Measurements from ENCODE around the gene HSPA5.

DNA sequence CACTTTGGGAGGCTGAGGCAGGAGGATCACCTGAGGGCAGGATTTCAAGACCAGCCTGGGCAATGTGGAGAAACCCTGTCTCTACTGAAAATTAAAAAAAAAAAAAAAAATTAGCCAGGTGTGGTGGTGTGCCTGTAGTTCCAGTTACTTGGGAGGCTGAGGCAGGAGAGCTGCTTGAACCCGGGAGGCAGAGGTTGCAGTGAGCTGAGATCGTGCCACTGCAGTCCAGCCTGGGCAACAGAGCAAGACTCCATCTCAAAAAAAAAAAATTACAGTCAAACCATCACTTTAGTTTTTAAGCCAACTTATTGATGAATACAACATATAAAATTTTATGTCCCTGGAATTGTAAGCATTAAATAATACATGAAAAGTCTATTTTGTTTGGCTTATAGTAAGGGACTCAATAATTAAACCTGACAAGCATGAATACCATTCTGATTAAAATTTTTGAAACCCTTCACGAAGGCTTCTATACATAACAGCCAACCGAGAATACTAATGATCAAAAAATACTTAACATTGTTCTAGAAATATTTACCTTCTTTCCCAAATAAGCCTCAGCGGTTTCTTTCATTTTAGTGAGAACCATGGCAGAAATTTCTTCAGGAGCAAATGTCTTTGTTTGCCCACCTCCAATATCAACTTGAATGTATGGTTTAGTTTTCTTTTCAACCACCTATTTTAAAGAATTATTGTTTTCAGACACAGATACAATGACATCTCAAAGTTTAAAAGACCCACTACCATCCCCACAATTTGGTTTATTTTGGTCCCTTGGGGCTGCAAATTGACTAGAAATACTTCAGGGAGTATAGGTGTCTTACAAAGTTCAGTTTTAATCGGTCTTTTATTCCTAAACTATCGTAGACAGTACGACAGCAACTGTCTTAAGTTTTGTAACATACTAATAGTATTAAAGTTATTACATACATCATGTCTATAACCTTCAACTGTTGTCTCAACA lies 1.2 kb downstream of the HSPA5 start:
- TF ChIP-seq, protein P1, sequence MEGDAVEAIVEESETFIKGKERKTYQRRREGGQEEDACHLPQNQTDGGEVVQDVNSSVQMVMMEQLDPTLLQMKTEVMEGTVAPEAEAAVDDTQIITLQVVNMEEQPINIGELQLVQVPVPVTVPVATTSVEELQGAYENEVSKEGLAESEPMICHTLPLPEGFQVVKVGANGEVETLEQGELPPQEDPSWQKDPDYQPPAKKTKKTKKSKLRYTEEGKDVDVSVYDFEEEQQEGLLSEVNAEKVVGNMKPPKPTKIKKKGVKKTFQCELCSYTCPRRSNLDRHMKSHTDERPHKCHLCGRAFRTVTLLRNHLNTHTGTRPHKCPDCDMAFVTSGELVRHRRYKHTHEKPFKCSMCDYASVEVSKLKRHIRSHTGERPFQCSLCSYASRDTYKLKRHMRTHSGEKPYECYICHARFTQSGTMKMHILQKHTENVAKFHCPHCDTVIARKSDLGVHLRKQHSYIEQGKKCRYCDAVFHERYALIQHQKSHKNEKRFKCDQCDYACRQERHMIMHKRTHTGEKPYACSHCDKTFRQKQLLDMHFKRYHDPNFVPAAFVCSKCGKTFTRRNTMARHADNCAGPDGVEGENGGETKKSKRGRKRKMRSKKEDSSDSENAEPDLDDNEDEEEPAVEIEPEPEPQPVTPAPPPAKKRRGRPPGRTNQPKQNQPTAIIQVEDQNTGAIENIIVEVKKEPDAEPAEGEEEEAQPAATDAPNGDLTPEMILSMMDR (conservative IDR thresholded peaks at IDR 0.05; ENCODE audit: low read length): no peak
- TF ChIP-seq EZH2phosphoT487 (IDR thresholded peaks at IDR 0.05; ENCODE audit: borderline replicate concordance): no peak
